HepG2 (cell line): Measurements from ENCODE around the gene KL. TPM values are rescaled to one million over a fixed set of nuclear protein-coding genes. Genes with fewer than 3 reads are reported as not detected.
A peak's percentile ranks its signal among the peaks of the same experiment; 100 is the strongest.

Experiments
- AHDC1 ChIP-seq: sonication (generic); formaldehyde crosslinking; IDR thresholded peaks from 2 replicates; pipeline ENCODE4 v1.5.1; 2020; ENCODE audit warnings: mild to moderate bottlenecking, missing genetic modification reagents, borderline replicate concordance
- ASH2L ChIP-seq: fragments of 300-600, 200-600 bp; sonication (generic); IDR thresholded peaks from 2 replicates; pipeline ENCODE4 v1.7.0; 2017; ENCODE audit warnings: low read depth, mild to moderate bottlenecking, moderate library complexity, mixed read lengths, low read length; ENCODE audit not compliant: insufficient read length
- CEBPG ChIP-seq: IDR thresholded peaks from 2 replicates; pipeline ENCODE4 v1.6.1; 2016
- CERS6 ChIP-seq: sonication (generic); formaldehyde crosslinking; IDR thresholded peaks from 2 replicates; pipeline ENCODE4 v1.5.0; 2020; ENCODE audit warnings: missing genetic modification reagents
- HNF4A ChIP-seq: sonication (generic); formaldehyde crosslinking; IDR thresholded peaks from 2 replicates; pipeline ENCODE4 v1.4.0; 2020; ENCODE audit warnings: missing genetic modification reagents
- HNF4G ChIP-seq, 2 experiments: sonication (generic) in 1 of 2; formaldehyde crosslinking in 1 of 2; IDR thresholded peaks; 2 replicates each; pipeline versions ENCODE4 v1.4.0 to v1.6.1; 2011 to 2020; ENCODE audit warnings: borderline replicate concordance in 2 of 2, low read depth in 2 of 2, mild to moderate bottlenecking in 2 of 2, low read length in 1 of 2, missing genetic modification reagents in 1 of 2, moderate library complexity in 1 of 2
- KLF15 ChIP-seq: sonication (generic); formaldehyde crosslinking; IDR thresholded peaks from 2 replicates; pipeline ENCODE4 v1.8.1; 2023; ENCODE audit warnings: borderline replicate concordance, mild to moderate bottlenecking, inconsistent platforms, missing genetic modification reagents, mixed read lengths
- NFRKB ChIP-seq: fragments of 450-650 bp; IDR thresholded peaks from 2 replicates; pipeline ENCODE4 v1.6.1; 2017
- PAXIP1 ChIP-seq: sonication (generic); formaldehyde crosslinking; conservative IDR thresholded peaks from 2 replicates; pipeline ENCODE4 v1.4.0; 2020; ENCODE audit warnings: mild to moderate bottlenecking, missing genetic modification reagents, moderate library complexity
- SAFB2 ChIP-seq: sonication (generic); formaldehyde crosslinking; IDR thresholded peaks from 2 replicates; pipeline ENCODE4 v1.5.1; 2020; ENCODE audit warnings: missing genetic modification reagents, low read depth, mild to moderate bottlenecking, borderline replicate concordance
- SALL1 ChIP-seq: sonication (generic); formaldehyde crosslinking; IDR thresholded peaks from 2 replicates; pipeline ENCODE4 v1.8.0; 2022; ENCODE audit warnings: mild to moderate bottlenecking, missing genetic modification reagents
- SIX1 ChIP-seq: sonication (generic); formaldehyde crosslinking; IDR thresholded peaks from 2 replicates; pipeline ENCODE4 v1.4.0; 2020; ENCODE audit warnings: missing genetic modification reagents, borderline replicate concordance
- TCF7L2 ChIP-seq: IDR thresholded peaks from 2 replicates; pipeline ENCODE4 v1.6.1; 2011; ENCODE audit warnings: mild to moderate bottlenecking, low read depth, low read length, moderate library complexity
- ZBTB43 ChIP-seq: sonication (generic); formaldehyde crosslinking; conservative IDR thresholded peaks from 2 replicates; pipeline ENCODE4 v1.4.0; 2020; ENCODE audit warnings: missing genetic modification reagents
- ZNF160 ChIP-seq: sonication (generic); formaldehyde crosslinking; IDR thresholded peaks from 2 replicates; pipeline ENCODE4 v1.8.0; 2022; ENCODE audit warnings: mild to moderate bottlenecking, inconsistent platforms, missing genetic modification reagents
- ZNF569 ChIP-seq: sonication (generic); formaldehyde crosslinking; IDR thresholded peaks from 2 replicates; pipeline ENCODE4 v1.5.0; 2020; ENCODE audit warnings: mild to moderate bottlenecking, missing genetic modification reagents, moderate library complexity, borderline replicate concordance
- ZNF773 ChIP-seq: sonication (generic); formaldehyde crosslinking; IDR thresholded peaks from 2 replicates; pipeline ENCODE4 v1.4.0; 2020; ENCODE audit warnings: missing genetic modification reagents, borderline replicate concordance
- polyA plus RNA-seq, 8 experiments: library from polyadenylated mRNA; depleted of rRNA in 3 of 8; stranded (reverse) in 7 of 8; unstranded in 1 of 8; fragments of >200 nt; fragmentation: Illumina TruSeq in 4 of 8; extraction: Trizol in 4 of 8; gene quantifications; 2 replicates each; pipeline versions ENCODE4 v1.2.1 to v1.2.3, GENCODE V29; 2011 to 2016; ENCODE audit warnings: low read depth in 4 of 8, missing spikeins in 1 of 8, mixed read lengths in 1 of 8; ENCODE audit not compliant: insufficient read depth in 1 of 8
- total RNA-seq, 5 experiments: library from RNA; depleted of rRNA; stranded (reverse); fragments of >200 nt; fragmentation: Illumina TruSeq; extraction: Trizol; gene quantifications; 2 replicates each; pipeline ENCODE4 v1.2.3, GENCODE V29; 2016; ENCODE audit warnings: low read depth in 1 of 5

The KL gene
- total and polyA plus RNA-seq, 2 of the 13 experiments (the other 11 are each of a cell fraction or from before 2014, with no cell fraction given), result not detected

- TF ChIP-seq ZNF569 (CRISPR knock-in tag) (no peak), CEBPG (CRISPR knock-in tag) (peak; percentile 91), ASH2L (peak; percentile 49), KLF15 (CRISPR knock-in tag) (no peak), NFRKB (no peak), SIX1 (CRISPR knock-in tag) (no peak), CERS6 (CRISPR knock-in tag) (no peak), ZNF773 (no peak), HNF4G (IDR thresholded peaks at IDR 0.05; ENCODE audit: borderline replicate concordance, low read depth, low read length) (peak; percentile 30; the same call in 1 of the 2 replicates), HNF4G (CRISPR knock-in tag; IDR thresholded peaks at IDR 0.05; ENCODE audit: borderline replicate concordance, low read depth) (no peak), SALL1 (CRISPR knock-in tag) (peak; percentile 58; the same call in 1 of the 2 replicates), HNF4A (CRISPR knock-in tag) (peak; percentile 81), TCF7L2 (no peak), AHDC1 (CRISPR knock-in tag) (no peak), ZBTB43 (CRISPR knock-in tag) (no peak), SAFB2 (no peak), ZNF160 (CRISPR knock-in tag) (no peak), PAXIP1 (CRISPR knock-in tag) (0 out of 2 replicates have a peak, but pooled peaks have one; percentile 22)
Measured at GRCh38 chr13:33090755-33091414, 74.7 kb downstream of the KL start (continued).
